Activated naive CD8-positive, alpha-beta T cell treated with anti-CD3 and anti-CD28 coated beads, Interleukin-2, amount 10 ng/mL, durations not matched to agents 7 days and 5 days (primary cell): ENCODE measurements around the gene LRWD1. TPM values are rescaled to one million over a fixed set of nuclear protein-coding genes. Genes with fewer than 3 reads are reported as not detected.
A peak's percentile ranks its signal among the peaks of the same experiment; 100 is the strongest.

Experiments used
- ATAC-seq: fragments of 150-1000 bp; cut with Tn5 transposase; one replicate; pipeline ENCODE4 v1.10.0; 2021; ENCODE audit warnings: low read depth, moderate library complexity
- POLR2A ChIA-PET: fragments of 350-600 bp; sonication (Branson Sonifier 250); formaldehyde crosslinking; loops from one replicate; lab custom pipeline; 2021; ENCODE audit warnings: antibody characterized with exemption; lab: Charles Lee
- DNase-seq: peaks from one replicate; pipeline ENCODE4 v3.0.0; 2021
- H3K27ac Mint-ChIP-seq: one replicate; pipeline ENCODE4 v1.8.0; 2022; ENCODE audit warnings: mild to moderate bottlenecking, mixed read lengths
- H3K27me3 Mint-ChIP-seq: one replicate; pipeline ENCODE4 v1.8.0; 2022; ENCODE audit warnings: mild to moderate bottlenecking, moderate library complexity, mixed read lengths
- H3K36me3 Mint-ChIP-seq: one replicate; pipeline ENCODE4 v1.8.0; 2021; ENCODE audit warnings: mild to moderate bottlenecking, mixed read lengths
- H3K4me1 Mint-ChIP-seq: one replicate; pipeline ENCODE4 v1.8.0; 2021; ENCODE audit warnings: mixed read lengths
- H3K4me3 Mint-ChIP-seq: one replicate; pipeline ENCODE4 v1.8.0; 2022; ENCODE audit warnings: mild to moderate bottlenecking, moderate library complexity, mixed read lengths
- H3K9me3 Mint-ChIP-seq: one replicate; pipeline ENCODE4 v1.8.0; 2021; ENCODE audit warnings: mixed read lengths
- total RNA-seq, 2 experiments: library from RNA; stranded (reverse); gene quantifications; one replicate each; pipeline ENCODE4 v1.2.3, GENCODE V29; 2021

Gene LRWD1
- 10 to 100 TPM; 14.7 to 15.8 TPM for total RNA-seq

- DNase-seq: peak; percentile 98
- no peaks in the 10 kb centered on the region for H3K9me3 Mint-ChIP-seq
Measured at GRCh38 chr7:102464577-102465280, at the start of gene LRWD1, which contains the start of gene ALKBH4. Gene LRWD1, plus strand, starts transcription at chr7:102464984. Its CDS starts 97 bp downstream, at chr7:102465081. Gene ALKBH4, minus strand, starts transcription at chr7:102464863. Its CDS starts 27 bp downstream, at chr7:102464836.

GRCh38 chr7:102415685-102416225 lies 49.0 kb upstream of the LRWD1 start:
- H3K4me1 Mint-ChIP-seq: peaks cover 43% of the 10 kb centered on the region
- ATAC-seq (peak; percentile 82), DNase-seq (peak; percentile 77)
- POLR2A ChIA-PET: interaction anchor here (0.6 to 3.0 kb wide), 11 partner anchors 10 to 57 kb away, joined by 3 to 88 read pairs (median 4); partner anchors contain the start of genes ALKBH4, ORAI2 and PRKRIP1
- no peaks in the 10 kb centered on the region for H3K9me3 Mint-ChIP-seq
- H3K27ac Mint-ChIP-seq: peak overlapping the region; percentile 99
- H3K27me3 Mint-ChIP-seq: no peaks in the 10 kb centered on the region
- peak overlapping the region; percentile 85 for H3K4me3 Mint-ChIP-seq
- peaks cover 25% of the 10 kb centered on the region for H3K36me3 Mint-ChIP-seq

More at GRCh38 chr7:102464577-102465280, at the start of gene LRWD1, which contains the start of gene ALKBH4:
- POLR2A ChIA-PET: interaction anchor here (0.9 to 2.2 kb wide), 8 partner anchors 9 to 69 kb away, joined by 3 to 9 read pairs (median 6); partner anchors contain the start of gene PRKRIP1
- Mint-ChIP-seq H3K27me3 (no peaks in the 10 kb centered on the region), H3K4me1 (peaks cover 16% of the 10 kb centered on the region), H3K4me3 (peak within 1 kb of the TSS; percentile 94), H3K27ac (peak within 1 kb of the TSS; percentile 83), H3K36me3 (peaks cover 5% of the 10 kb centered on the region)
- peak; percentile 92 for ATAC-seq

DNA sequence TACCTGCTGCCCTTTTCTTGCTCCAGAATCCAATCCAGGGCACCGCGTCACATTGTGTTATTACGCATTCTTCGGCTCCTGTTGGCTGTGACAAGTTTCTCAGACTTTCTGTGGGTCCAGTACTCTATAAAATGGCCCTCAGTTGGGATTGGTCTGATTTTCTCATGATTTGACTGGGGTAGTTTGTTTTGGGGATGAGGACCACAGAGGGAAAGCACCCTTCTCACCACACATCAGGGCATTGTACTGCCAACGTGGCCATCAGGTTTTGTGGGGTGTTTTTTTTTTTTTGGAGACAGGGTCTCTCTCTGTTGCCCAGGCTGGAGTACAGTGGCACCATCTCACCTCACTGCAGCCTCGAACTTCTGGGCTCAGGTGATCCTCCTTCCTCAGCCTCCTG lies 48.4 kb upstream of the LRWD1 start:
- Mint-ChIP-seq H3K27me3 (no peaks in the 10 kb centered on the region), H3K9me3 (no peaks in the 10 kb centered on the region), H3K4me1 (peaks cover 48% of the 10 kb centered on the region), H3K27ac (peak overlapping the region; percentile 99), H3K36me3 (peaks cover 28% of the 10 kb centered on the region), H3K4me3 (peak overlapping the region; percentile 85)
- ATAC-seq (no peak), DNase-seq (no peak)
- POLR2A ChIA-PET: interaction anchor here (1.0 to 3.0 kb wide), 5 partner anchors 9 to 49 kb away, joined by 4 to 88 read pairs (median 7); partner anchors contain the start of genes ALKBH4, LRWD1 and ORAI2

GRCh38 chr7:102417105-102417504 lies 47.7 kb upstream of the LRWD1 start:
- POLR2A ChIA-PET: interaction anchor here (0.6 to 1.4 kb wide), 3 partner anchors 9 to 1163 kb away, joined by 3 to 18 read pairs (median 6); partner anchors contain the start of genes ALKBH4 and LRWD1
- Mint-ChIP-seq H3K9me3 (no peaks in the 10 kb centered on the region), H3K4me3 (peak overlapping the region; percentile 85), H3K36me3 (peaks cover 27% of the 10 kb centered on the region), H3K27me3 (no peaks in the 10 kb centered on the region), H3K4me1 (peaks cover 48% of the 10 kb centered on the region), H3K27ac (peak overlapping the region; percentile 99)
- DNase-seq (no peak), ATAC-seq (no peak)

DNA sequence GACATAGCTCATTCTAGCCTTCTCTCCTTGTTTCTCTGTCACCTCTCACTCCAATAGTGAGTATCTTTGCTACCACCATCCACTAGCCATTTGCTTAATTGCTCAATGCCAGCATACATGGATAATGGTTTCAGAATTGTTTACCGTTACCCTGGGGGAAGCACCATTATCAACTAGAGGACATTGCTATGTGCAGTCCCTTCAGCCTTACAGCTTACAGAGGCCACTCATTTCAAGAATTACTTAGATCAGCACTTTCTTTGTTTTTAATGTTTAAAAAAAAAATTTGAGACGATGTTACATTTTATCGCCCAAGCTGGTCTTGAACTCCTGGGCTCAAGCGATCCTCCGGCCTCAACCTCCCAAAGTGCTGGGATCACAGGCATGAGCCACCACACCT lies 46.2 kb upstream of the LRWD1 start:
- H3K4me3 Mint-ChIP-seq: no peak overlapping the region
- peaks cover 29% of the 10 kb centered on the region for H3K36me3 Mint-ChIP-seq
- DNase-seq (no peak), ATAC-seq (no peak)
- peaks cover 48% of the 10 kb centered on the region for H3K4me1 Mint-ChIP-seq
- H3K9me3 Mint-ChIP-seq: no peaks in the 10 kb centered on the region
- no peak overlapping the region for H3K27ac Mint-ChIP-seq
- H3K27me3 Mint-ChIP-seq: no peaks in the 10 kb centered on the region
- POLR2A ChIA-PET: no interaction called here

GRCh38 chr7:102421706-102422240 lies 43.0 kb upstream of the LRWD1 start:
- POLR2A ChIA-PET: interaction anchor here (1.0 kb wide), 1 partner anchor 12 kb away, joined by 10 read pairs; the partner anchor contains the start of gene ORAI2
- no peaks in the 10 kb centered on the region for H3K27me3 Mint-ChIP-seq
- no peak for ATAC-seq
- no peaks in the 10 kb centered on the region for H3K9me3 Mint-ChIP-seq
- peaks cover 44% of the 10 kb centered on the region for H3K36me3 Mint-ChIP-seq
- no peak overlapping the region for H3K4me3 Mint-ChIP-seq
- peaks cover 47% of the 10 kb centered on the region for H3K4me1 Mint-ChIP-seq
- H3K27ac Mint-ChIP-seq: peak overlapping the region; percentile 45
- no peak for DNase-seq

- DNase-seq: no peak
- Mint-ChIP-seq H3K9me3 (no peaks in the 10 kb centered on the region), H3K36me3 (peaks cover 38% of the 10 kb centered on the region), H3K4me1 (peaks cover 42% of the 10 kb centered on the region), H3K27ac (peak overlapping the region; percentile 99), H3K27me3 (no peaks in the 10 kb centered on the region), H3K4me3 (no peak overlapping the region)
- ATAC-seq: no peak
- POLR2A ChIA-PET: interaction anchor here (0.5 to 4.0 kb wide), 3 partner anchors 9 to 11 kb away, joined by 3 to 88 read pairs (median 3); no protein-coding TSS in a partner anchor
Measured at GRCh38 chr7:102424129-102424551, 40.6 kb upstream of the LRWD1 start.

DNA sequence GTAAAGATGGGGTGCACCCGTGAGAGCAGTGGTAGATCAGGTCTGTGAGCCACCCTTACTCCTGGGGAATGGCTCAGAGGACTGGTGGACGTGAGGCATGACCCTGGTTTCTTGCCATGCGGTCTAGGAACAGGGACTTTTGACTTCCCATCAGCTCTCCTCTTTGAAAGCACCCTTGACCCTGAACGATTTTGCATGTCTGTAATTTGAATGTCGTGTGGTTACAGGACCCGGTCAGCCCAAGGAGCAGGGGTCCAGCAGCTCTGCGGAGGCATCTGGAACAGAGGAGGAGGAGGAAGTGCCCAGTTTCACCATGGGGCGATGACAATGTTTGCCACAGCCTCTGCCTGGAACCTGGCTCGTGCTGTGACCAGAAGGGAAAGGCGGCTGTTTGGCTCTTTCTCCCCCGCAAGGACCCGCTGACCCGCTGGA lies 40.0 kb upstream of the LRWD1 start:
- Mint-ChIP-seq H3K9me3 (no peaks in the 10 kb centered on the region), H3K27me3 (no peaks in the 10 kb centered on the region), H3K4me3 (peak overlapping the region; percentile 89), H3K27ac (peak overlapping the region; percentile 99), H3K36me3 (peaks cover 38% of the 10 kb centered on the region), H3K4me1 (peaks cover 47% of the 10 kb centered on the region)
- DNase-seq: no peak
- POLR2A ChIA-PET: interaction anchor here (0.5 to 4.0 kb wide), 8 partner anchors 7 to 39 kb away, joined by 3 to 88 read pairs (median 8); partner anchors contain the start of genes ALKBH4 and LRWD1
- ATAC-seq: no peak

GRCh38 chr7:102425639-102426267 lies 39.0 kb upstream of the LRWD1 start:
- Mint-ChIP-seq H3K36me3 (peaks cover 33% of the 10 kb centered on the region), H3K27ac (peak overlapping the region; percentile 99), H3K27me3 (no peaks in the 10 kb centered on the region), H3K4me3 (peak overlapping the region; percentile 89), H3K9me3 (no peaks in the 10 kb centered on the region), H3K4me1 (peaks cover 45% of the 10 kb centered on the region)
- ATAC-seq (peak; percentile 84), DNase-seq (peak; percentile 82)
- POLR2A ChIA-PET: interaction anchor here (1.2 to 4.0 kb wide), 10 partner anchors 8 to 38 kb away, joined by 3 to 88 read pairs (median 11); partner anchors contain the start of genes ALKBH4, LRWD1 and PRKRIP1

DNA sequence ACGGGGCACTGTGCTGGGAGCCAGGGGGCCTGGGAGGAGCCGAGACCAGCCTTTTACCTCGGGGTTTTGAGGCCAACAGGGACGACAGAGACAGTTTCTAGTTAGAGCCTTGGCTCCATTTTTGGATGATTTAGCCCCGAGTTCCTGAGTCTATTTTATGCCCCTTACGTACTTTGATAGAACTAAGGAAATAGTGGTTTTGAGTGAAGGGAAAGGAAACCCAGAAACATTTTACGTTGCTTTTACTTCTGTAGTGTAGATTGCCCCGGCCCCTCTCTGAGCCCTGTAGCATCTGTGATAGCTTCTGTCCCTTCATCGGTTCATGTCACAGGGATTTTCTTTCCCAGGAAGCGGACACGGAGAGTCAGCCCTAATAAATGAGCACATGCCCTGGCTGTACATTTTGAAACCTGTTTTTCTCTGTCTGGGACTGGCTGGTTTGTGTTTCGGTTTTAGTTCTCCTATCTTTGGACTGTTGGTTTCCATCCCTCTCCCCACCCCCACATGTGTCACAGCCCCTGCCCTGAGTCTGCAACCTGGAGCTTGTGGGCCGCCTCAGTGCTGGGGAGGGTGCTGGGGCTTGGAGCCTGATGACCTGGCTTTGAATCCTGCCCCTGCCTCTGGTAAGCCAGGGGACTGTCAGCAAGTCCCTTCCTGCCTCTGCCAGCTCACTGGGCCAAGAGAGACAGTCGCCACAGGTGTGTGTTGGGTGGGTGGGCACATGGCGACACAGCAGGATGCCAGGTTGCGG lies 38.3 kb upstream of the LRWD1 start:
- DNase-seq (peak; percentile 69), ATAC-seq (peak; percentile 67)
- Mint-ChIP-seq H3K9me3 (no peaks in the 10 kb centered on the region), H3K36me3 (peaks cover 30% of the 10 kb centered on the region), H3K4me3 (peak overlapping the region; percentile 89), H3K27me3 (no peaks in the 10 kb centered on the region), H3K27ac (peak overlapping the region; percentile 99), H3K4me1 (peaks cover 44% of the 10 kb centered on the region)
- POLR2A ChIA-PET: interaction anchor here (1.0 to 4.0 kb wide), 11 partner anchors 9 to 37 kb away, joined by 3 to 88 read pairs (median 11); partner anchors contain the start of genes ALKBH4, LRWD1 and PRKRIP1

GRCh38 chr7:102427019-102427405 lies 37.8 kb upstream of the LRWD1 start:
- ATAC-seq (no peak), DNase-seq (no peak)
- peak overlapping the region; percentile 99 for H3K27ac Mint-ChIP-seq
- peaks cover 26% of the 10 kb centered on the region for H3K36me3 Mint-ChIP-seq
- H3K9me3 Mint-ChIP-seq: no peaks in the 10 kb centered on the region
- POLR2A ChIA-PET: interaction anchor here (1.0 to 4.0 kb wide), 8 partner anchors 8 to 37 kb away, joined by 6 to 88 read pairs (median 12); partner anchors contain the start of genes ALKBH4, LRWD1 and PRKRIP1
- H3K27me3 Mint-ChIP-seq: no peaks in the 10 kb centered on the region
- H3K4me1 Mint-ChIP-seq: peaks cover 49% of the 10 kb centered on the region
- peak overlapping the region; percentile 89 for H3K4me3 Mint-ChIP-seq
